GM19328 (cell line): ENCODE measurements around the gene C16orf90.
"Not testable (repeated sequence)": the region's sequence is repeated elsewhere in the genome, so short reads cannot be mapped to it uniquely, and the experiment has no call there.

ENCODE experiments used
- ATAC-seq: cut with Tn5 transposase; IDR thresholded peaks from one replicate; pipeline ENCODE4 v1.9.1; 2021; ENCODE audit warnings: mild to moderate bottlenecking, moderate library complexity; ENCODE audit not compliant: unreplicated experiment

Gene C16orf90

DNA sequence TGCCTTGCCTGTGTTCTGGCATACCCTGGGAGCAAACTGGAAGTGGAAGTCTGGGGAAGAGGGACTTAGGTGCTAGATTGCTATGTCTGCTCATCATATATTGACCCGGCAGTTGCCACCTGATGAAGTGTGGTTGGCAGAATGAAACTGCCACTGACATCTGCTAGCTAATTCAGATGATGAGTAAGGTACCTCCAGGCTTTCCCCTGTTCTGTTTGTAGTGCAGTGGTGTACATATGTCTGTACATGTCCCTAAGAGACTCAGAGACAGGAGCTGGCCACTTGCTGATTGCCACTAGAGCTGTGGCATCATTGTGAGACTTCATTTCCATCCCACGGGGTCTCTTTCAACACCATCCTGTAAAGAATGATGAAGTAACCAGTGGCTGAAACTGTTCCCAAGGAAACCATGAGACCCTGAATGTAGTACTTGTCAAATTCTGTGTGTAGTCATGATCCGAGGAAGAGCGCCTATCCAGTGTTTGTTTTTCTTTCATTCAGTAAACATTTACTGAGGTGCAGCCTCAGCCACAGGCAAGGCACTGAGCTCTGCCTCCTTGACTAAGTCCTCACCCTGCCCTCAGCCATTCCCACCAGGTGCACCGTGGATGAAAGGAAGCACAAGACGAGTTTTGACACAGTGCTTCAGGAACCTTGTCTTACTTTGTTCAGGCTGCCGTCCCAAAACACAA is 18.7 kb upstream of the C16orf90 start:
- no peak for ATAC-seq

DNA sequence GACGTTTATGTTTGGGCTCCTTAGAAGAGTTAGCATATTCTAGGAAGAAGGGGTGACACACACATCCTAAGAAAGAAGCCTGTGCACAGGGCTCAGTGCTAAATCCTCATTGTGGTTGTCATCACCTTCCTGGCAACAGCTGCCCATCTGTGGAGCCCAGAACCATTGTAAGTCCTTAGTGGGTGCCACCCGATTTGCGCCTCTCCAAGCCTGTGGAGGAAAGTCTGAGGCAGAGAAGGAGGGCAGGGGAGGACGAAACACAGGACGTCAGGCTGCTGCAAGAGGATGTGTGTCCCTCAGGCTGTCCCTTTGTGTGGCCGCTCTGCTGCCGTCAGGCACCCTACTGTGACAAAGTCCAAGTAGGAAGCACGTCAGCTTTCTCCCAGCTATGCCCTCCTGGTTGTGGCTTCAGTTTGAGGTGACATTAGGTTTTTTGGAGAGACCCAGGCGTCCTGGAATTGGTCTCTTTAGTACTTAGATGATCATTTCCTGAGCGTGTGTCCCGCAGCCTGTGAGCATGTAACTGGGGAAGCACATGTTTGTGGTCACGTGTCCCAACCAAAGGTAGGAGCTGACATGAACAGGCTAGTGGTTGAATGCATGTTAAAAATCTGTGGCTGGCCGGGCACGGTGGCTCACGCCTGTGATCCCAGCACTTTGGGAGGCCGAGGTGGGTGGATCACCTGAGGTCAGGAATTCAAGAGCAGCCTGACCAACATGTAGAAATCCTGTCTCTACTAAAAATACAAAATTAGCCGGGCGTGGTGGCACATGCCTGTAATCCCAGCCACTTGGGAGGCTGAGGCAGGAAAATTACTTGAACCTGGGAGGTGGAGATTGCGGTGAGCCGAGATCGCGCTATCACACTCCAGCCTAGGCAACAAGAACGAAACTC is 16.2 kb upstream of the C16orf90 start:
- no peak for ATAC-seq

DNA sequence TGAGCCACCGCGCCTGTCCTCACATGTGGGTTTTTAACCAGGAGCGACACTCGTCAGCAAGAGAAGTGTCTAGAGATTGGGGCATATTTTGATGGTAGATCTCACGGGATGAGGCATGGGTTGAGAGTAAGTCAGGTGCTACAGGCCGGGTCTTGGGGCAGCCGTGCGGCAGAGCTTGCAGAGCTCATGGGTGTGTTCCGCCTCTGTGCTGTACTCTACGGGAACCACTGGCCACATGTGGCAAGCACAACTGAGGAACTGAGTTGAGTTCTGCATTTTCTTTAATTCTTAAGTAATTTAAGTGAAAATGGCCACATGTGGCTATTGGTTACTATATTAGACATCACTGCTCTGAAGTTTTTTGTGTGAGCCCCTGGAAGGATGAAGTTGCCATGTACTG is 15.1 kb upstream of the C16orf90 start:
- no peak for ATAC-seq

DNA sequence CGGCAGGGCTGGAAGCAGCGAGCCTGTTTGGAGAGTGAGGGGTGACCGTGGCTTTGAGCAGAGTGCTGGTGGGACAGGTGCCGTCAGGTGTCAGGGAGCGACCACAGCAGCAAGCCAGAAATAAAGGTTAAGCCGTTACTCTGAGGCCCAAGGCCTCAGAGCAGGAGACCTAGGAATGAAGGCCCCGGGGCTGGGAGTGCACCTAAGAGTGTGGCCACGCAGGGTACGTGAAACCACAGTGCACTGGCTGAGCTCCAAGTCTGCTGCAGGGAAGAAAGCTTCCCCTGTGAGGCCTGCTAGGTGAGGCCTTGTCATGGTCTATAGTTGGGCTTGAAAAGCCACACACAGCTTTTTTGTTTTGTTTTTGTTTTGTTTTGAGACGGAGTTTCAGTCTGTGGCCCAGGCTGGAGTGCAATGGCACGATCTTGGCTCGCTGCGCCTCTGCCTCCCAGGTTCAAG is 14.2 kb upstream of the C16orf90 start:
- no peak for ATAC-seq

DNA sequence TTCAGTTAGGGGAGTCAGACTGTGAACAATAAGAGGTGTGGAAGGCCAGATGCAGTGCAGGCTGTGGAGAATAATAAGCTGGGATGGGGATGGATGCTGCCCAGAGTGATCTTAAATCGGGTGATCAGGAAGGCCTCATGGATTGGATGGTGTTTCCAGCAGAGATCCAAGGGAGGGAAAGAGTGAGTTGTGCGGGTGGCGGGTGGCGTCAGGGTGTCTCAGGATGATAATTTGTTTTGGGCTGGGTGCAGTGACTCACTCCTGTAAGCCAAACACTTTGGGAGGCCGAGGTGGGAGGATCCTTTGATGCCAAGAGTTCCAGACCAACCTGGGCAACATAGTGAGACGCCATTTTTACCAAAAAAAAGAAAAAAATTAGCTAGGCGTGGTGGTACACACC is 13.4 kb upstream of the C16orf90 start:
- ATAC-seq: no peak

DNA sequence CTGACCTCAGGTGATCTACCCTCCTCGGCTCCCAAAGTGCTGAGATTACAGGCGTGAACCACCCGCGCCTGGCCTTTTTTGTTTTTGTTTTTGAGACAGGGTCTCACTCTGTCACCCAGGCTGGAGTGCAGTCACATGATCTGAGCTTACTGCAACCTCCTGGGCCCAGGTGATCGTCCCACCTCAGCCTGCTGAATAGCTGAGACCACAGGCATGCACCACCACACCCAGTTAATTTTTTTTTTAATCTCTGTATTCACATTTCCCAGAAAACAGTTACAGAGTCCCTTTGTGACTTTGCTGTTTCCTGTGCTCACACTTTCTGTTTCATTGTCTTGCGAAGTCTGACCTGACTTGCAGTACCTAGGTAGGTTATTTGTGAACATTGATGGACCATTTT is 8.2 kb upstream of the C16orf90 start:
- ATAC-seq: no peak

DNA sequence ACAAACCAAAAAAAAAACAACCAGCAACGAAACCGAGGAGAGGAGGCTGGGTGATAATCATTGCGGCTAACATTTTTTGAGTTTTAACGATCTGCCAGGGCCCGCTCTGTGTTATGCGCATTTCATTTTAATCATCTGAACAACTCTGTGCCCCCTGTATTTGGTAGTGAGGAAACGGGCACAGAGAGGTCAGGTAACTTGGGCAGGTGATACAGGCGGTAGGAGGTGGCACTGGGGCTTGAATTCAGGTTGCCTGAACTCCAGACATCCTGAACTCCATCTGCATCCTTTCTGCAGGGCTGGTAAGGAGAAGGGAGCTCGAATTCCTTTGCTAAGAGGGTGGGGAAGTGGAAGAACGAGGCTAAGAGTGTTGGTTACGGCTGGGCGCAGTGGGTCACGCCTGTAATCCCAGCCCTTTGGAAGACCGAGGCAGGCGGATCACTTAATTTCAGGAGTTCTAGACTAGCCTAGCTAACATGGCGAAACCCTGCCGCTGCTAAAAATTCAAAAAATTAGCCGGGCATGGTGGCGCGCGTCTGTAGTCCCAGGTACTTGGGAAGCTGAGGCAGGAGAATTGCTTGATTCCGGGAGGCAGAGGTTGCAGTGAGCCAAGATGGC is 6.6 kb upstream of the C16orf90 start:
- no peak for ATAC-seq

DNA sequence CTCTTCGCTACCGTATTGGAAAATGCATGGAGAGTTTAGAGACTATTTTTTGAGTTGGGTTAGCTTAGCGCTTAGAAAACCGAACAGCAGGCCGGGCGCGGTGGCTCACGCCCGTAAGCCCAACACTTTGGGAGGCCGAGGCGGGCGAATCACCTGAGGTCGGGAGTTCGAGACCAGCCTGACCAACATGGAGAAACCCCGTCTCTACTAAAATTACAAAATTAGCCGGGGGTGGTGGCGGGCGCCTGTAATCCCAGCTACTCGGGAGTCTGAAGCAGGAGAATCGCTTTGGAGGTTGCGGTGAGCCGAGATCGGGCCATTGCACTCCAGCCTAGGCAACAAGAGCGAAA is 6.1 kb upstream of the C16orf90 start:
- ATAC-seq: not testable (repeated sequence)

DNA sequence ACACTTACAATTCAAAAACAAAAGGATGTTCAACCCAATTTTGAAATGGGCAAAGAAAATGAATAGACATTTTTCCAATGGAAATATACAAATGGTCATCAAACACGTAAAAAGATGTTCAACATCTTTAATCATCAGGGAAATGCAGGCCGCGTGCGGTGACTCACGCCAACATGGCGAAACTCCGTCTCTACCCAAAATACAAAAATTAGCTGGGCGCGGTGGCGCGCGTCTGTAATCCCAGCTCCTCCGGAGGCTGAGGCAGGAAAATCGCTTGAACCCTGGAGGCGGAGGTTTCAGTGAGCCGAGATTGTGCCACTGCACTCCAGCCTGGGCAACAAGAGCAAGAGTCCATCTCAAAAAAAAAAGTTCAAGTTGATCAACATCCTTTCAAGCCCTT is 3.7 kb upstream of the C16orf90 start:
- no peak for ATAC-seq

DNA sequence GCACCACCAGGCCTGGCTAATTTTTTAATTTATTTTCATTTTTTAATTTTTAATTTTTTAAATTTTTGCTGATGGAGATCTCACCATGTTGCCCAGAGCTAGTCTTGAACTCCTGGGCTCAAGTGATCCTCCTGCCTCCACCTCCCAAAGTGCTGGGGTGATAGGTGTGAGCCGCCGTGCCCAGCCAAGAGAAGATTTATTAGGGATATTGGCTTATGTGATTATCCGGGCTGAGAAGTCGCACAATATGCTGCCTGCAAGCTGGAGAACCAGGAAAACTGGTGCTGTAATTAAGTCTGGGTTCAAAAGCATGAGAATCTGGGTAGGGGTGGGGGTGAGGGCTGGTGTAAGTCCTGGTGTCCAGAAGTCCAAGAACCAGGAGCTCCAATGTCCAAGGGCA is 2.5 kb upstream of the C16orf90 start:
- no peak for ATAC-seq

DNA sequence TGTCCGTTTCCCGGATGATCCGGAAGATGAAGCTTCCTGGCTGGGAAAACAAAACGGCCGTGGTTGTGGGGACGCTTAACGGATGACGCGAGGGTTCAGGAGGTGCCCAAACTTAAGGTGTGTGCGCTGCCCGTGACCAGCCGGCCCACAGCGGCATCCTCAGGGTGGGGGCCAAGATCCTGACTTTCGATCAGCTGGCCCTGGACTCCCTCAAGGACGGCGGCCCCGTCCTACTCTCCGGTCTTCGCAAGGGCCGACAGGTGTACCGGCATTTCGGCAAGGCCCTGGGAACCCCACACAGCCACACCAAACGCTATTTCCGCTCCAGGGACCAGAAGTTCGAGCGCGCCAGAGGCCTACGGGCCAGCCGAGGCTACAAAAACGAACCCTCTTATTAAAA is 1.1 kb upstream of the C16orf90 start:
- no peak for ATAC-seq

DNA sequence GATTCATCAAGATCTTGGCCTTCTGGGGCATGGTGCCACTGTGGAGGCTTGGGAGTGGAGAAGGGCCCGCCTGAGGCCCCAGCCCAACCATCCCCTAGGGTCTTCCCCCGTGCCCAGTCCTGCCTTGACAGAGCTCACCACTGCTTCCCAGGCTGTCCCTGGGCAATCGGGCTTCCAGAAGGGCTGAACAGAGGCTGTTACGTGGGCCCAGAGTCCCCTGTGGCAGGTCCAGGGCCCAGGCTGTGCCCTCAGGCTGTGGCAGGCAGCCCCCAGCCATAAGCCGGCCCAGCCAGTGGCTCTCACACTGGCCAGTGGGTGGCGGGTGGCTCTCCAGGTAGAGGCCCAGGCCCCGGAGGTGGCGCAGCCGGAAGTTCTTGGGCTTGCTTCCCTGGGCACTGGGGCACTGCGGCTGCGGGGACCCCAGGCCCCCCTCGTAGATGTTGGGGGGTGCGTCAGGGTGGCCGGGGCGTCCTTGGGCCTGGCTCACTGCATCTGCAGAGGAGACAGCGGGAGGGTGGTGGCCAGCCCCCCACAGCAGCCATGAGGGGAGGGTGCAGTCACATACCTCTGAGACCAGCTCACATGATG is 809 bp downstream of the C16orf90 start:
- no peak for ATAC-seq

DNA sequence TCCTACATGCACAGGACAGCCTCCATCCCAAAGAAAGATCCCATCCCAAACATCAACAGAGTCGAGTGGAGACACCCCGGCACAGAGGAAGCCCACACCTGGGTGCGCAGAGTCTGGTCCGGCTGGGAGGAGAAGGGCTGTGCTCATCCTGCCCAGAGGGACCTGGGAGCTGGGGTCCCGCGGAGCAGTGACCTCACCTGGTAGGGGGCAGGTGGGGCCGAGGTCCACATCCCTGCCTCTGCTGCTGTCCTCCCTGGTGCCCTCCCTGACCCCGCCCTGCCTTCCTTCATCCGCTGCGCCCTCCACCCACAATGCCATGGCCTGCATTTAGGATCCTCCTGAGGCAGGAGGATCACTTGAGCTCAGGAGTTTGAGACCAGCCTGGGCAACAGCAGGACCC is 2.9 kb downstream of the C16orf90 start:
- ATAC-seq: no peak

DNA sequence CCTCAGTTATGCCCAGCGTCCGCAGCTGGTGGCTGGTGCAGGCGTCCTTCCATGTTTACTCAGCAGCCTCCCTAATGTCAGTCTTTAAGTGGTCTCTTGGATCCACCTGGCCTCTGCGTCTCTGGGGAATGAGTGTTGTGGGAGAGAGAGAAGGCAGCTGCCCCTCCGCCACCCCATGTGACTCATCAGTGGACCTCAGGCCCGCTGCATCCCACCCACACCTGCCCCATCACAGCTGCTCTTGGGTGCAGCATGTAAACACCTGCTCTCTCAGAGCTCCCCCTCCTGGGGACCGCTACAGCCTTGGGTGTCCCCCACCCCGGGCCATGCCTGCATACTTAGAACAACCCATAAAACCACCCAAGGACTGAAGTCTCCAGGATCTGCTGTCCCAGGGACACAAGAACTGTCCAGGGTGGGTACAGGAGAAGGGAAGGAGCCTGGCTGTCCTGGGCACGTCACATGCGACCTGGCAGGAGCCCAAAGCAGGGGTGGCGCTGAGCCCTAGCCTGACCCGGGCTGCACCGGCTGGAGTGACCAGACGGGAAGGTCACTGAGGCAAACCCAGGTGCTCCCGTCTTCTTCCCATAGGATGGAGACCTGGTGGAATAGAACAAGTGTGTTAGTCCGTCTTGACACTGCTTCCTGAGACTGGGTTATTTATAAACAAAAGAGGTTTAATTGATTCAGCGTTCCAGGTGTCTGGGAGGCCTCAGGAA is 4.2 kb downstream of the C16orf90 start:
- no peak for ATAC-seq

DNA sequence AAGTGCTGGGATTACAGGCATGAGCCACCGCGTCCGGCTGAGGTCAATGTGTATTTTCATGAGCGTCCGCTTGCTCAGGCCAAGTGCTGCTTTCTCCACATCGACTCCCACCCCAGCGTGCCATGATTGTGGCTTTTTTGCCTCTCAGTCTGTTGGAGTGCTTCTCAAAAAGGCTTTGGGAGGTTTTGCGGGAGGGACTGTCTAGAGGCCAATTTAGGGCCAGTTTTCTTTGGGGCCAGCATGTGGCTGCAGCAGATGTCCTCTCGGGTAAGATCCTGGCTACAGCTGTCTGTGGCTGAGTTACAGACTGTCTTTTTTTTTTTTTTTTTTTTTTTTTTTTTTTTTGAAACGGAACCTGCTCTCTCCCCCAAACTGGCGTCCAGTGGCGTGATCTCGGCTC is 6.5 kb downstream of the C16orf90 start:
- ATAC-seq: no peak

DNA sequence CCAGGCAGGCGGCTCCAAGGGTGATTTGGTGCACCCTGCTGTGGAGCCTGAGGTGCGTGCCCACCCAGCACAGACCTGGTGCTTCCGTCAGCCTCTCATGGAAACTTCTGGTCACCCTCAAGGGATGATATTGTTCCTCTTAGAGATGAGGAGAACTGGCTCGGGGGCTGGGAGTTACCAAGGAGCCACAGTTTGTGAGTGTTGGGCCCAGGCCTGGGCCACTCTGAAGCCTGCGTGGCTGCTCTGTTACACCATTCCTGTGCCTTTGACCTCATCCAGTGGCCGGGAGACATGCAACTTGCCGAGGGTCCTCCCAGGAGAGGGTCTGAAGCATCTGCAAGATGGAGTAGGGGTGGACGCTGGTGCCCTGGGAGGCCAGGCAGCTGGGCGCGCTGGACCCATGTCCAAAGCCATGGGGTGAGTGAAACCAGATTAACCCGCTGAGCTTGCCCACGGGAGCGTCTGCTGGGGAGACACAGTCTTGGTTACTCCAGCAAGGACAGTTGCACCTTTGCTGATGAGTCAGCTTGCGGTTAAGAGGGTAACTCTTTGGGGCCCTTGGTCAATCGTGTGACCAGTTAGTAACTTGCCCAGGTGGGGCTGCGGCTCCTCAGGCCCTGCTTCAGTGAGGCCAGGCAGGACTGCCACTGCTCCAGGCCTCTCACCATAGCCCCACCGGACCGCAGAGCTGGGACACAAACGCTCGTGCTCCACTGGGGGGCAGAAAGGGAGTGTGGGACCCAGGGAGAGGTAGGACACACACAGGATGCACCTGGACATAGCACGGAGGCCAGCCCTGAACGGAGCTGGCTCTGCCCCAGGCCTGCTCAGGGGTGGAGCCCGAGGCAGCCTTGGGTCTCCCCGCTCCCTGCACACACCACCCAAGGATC is 7.5 kb downstream of the C16orf90 start:
- no peak for ATAC-seq

DNA sequence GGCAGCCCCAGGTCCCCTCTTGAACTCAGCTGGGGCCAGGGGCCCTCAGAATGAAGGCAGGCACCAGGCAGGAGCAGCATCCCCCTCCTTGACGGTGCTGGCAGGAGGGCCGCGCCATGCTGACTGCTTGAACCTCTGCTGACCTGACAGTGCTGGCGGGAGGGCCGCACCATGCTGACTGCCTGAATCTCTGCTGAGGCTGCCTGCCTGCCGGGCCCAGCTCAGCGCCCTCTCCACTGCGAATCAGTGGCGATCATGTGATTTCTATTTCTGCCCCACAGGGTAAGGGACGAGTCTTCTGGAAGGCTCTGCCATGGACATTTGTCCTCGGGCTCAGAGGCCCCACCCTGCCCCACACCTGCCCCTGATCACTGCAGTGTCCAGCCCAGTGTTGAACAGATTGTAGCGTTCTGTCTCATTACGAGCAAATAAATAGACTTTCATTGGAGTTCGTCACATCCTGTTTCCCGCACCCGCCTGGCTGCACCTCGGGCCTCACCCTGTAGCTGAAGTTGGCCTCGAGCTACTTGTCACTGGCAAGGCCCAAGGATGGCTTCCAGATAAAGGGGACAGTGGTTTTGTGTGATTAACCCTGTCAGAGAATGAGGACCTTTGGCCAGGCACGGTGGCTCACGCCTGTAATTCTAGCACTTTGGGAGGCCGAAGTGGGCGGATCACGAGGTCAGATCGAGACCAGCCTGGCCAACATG is 8.6 kb downstream of the C16orf90 start:
- no peak for ATAC-seq

DNA sequence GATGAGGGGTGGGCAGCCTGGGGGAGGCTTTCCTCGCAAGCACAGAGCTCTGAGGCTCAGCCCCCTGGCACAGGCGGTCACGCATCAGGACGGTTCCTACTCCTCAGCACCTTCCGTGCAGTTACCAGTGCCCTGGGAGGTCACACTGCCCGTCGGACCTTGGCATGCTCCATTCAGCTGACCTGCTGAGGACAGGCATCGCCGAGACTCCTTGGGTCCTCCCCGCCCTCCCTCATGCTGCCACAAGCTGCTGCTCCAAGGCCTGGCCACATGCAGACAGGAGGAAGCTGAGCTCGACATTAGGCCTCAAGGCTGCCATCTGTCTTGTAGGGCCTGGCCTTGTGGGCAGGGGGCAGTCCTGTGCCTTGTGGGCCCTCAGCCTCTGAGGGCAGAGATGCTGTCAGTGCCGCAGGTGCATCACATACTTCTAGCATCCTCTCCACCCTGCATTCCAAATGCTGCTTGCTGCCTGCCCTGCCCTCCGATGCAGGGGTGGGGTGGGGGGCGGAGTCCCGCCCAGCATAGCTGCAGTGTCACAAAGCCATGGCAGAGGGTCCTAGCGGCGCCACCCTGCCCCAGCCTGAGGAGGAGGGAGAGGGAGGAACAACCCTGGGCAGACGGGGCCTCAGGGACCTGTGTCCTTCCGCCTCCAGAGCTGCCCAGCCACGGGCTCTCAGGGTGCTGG is 9.3 kb downstream of the C16orf90 start:
- no peak for ATAC-seq
